H1 (cell line): ENCODE data around the gene CDKN1A. TPM values are rescaled to one million over a fixed set of nuclear protein-coding genes. Genes with fewer than 3 reads are reported as not detected.

ENCODE experiments used
- CBX8 ChIP-seq: fragments of 300-800, 300-1000 bp; sonication (generic); IDR thresholded peaks from 2 replicates; pipeline ENCODE4 v1.7.1; 2016; ENCODE audit warnings: low read depth, low read length, borderline replicate concordance
- CHD2 ChIP-seq: IDR thresholded peaks from 2 replicates; pipeline ENCODE4 v1.6.1; 2012; ENCODE audit warnings: low read length, improper control_type of control experiment
- CREB1 ChIP-seq: IDR thresholded peaks from 2 replicates; pipeline ENCODE4 v1.6.1; 2012; ENCODE audit warnings: inconsistent platforms
- polyA plus RNA-seq, 7 experiments: library from polyadenylated mRNA; depleted of rRNA in 3 of 7; stranded (reverse) in 5 of 7; unstranded in 2 of 7; fragments of >200 nt in 5 of 7; fragments of 200-250 nt in 2 of 7; gene quantifications; 1 replicate in 5 of 7; 2 replicates in 1 of 7; 4 replicates in 1 of 7; pipeline versions ENCODE4 v1.2.1 to v1.2.3, GENCODE V29; 2011 to 2013; ENCODE audit warnings: missing spikeins in 2 of 7, mixed read lengths in 2 of 7
- total RNA-seq: library from RNA; stranded (reverse); fragmentation: NEBNext Ultra II Directional; extraction: Animal tissue kit (Norgen Biotek cat#: 25700); gene quantifications from 2 replicates; pipeline ENCODE4 v1.2.1, GENCODE V29; 2021

CDKN1A gene
- total and polyA plus RNA-seq, 2 of the 8 experiments (the other 6 are each of a cell fraction or from before 2014, with no cell fraction given) = 15.2 to 36.0 TPM

DNA sequence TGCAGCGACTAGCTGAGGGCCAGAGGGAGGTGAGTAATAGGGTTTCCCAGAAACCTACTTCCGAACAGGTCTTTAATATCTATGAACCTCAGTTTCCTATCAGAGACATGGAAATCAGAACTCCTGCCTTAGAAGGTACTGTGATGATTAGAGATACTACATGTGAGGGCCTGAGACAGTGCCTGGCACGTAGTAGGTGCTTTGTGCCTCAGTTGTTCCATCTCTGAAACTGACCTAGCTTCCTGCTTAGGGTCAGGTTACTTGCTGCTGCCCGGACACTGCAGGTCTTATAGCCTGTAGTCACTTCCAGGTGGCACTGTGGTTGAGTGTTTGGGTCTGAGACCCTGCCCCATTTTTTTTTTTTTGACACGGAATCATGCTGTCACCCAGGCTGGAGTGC is 40.0 kb downstream of the CDKN1A start (continued):
- TF ChIP-seq CBX8 (no peak), CREB1 (no peak), CHD2 (no peak)
